Ishikawa (cell line): ENCODE measurements around the gene PTPRN2.

ENCODE experiments used
- CEBPB ChIP-seq: IDR thresholded peaks from 2 replicates; pipeline ENCODE4 v1.6.1; 2012
- CREB1 ChIP-seq: IDR thresholded peaks from 2 replicates; pipeline ENCODE4 v1.6.1; 2012; ENCODE audit warnings: low read depth
- EGR1 ChIP-seq: IDR thresholded peaks from 2 replicates; pipeline ENCODE4 v1.6.1; 2012
- EP300 ChIP-seq: IDR thresholded peaks from 2 replicates; pipeline ENCODE4 v1.6.1; 2012; ENCODE audit warnings: borderline replicate concordance
- FOXM1 ChIP-seq: IDR thresholded peaks from 2 replicates; pipeline ENCODE4 v1.6.1; 2012; ENCODE audit warnings: low read depth, borderline replicate concordance
- MAX ChIP-seq: IDR thresholded peaks from 2 replicates; pipeline ENCODE4 v1.6.1; 2012
- NFIC ChIP-seq: IDR thresholded peaks from 2 replicates; pipeline ENCODE4 v1.6.1; 2012
- RAD21 ChIP-seq: IDR thresholded peaks from 2 replicates; pipeline ENCODE4 v1.6.1; 2012; ENCODE audit warnings: low read depth
- REST ChIP-seq: IDR thresholded peaks from 2 replicates; pipeline ENCODE4 v1.6.1; 2012; ENCODE audit warnings: low read depth, mild to moderate bottlenecking
- TAF1 ChIP-seq: IDR thresholded peaks from 2 replicates; pipeline ENCODE4 v1.6.1; 2012; ENCODE audit warnings: low read depth, mild to moderate bottlenecking
- TCF12 ChIP-seq: IDR thresholded peaks from 2 replicates; pipeline ENCODE4 v1.6.1; 2012; ENCODE audit warnings: low read depth
- TEAD4 ChIP-seq: IDR thresholded peaks from 2 replicates; pipeline ENCODE4 v1.6.1; 2012
- YY1 ChIP-seq: IDR thresholded peaks from 2 replicates; pipeline ENCODE4 v1.6.1; 2012; ENCODE audit warnings: low read depth

DNA sequence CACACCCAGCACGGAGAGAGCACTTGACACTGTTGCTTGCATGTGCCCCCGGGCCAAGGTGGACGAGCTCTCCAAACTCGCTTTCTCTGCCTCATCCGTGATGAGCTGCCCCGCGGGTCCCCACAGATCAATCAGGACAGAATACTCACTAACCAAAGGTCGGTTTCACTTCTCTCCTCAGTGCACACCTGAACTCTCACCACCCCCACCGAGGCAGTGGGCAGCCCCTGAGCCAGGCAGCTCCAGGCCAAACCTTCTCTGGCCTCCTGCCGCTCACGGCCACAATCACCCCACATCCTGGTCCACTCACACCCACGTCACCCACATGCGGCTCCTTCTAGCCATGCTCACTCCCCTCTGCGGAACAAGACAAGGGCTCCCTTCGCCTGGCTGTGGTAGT lies 806.9 kb downstream of the PTPRN2 start:
- TF ChIP-seq YY1: no peak
- no peak for TF ChIP-seq RAD21
- TF ChIP-seq CREB1: no peak
- TF ChIP-seq MAX: no peak
- TF ChIP-seq EGR1: no peak
- TF ChIP-seq EP300: no peak
- TF ChIP-seq REST: no peak
- TF ChIP-seq CEBPB: no peak
- no peak for TF ChIP-seq TCF12
- no peak for TF ChIP-seq TAF1
- no peak for TF ChIP-seq TEAD4
- TF ChIP-seq NFIC: no peak
- TF ChIP-seq FOXM1: no peak
